Neural cell (in vitro differentiated cells): Measurements from ENCODE around the gene PISD. TPM values are rescaled to one million over a fixed set of nuclear protein-coding genes. Genes with fewer than 3 reads are reported as not detected.

Source experiments
- H2AFZ ChIP-seq: fragments of 200-600, 300-800 bp; sonication (generic), shearing (Covaris generic); 2 replicates; pipeline ENCODE4 v1.6.0; 2014; ENCODE audit warnings: low read depth, mild to moderate bottlenecking, antibody characterized with exemption, low read length, moderate library complexity
- H3F3A ChIP-seq: fragments of 200-600 bp; shearing (Covaris generic); 2 replicates; pipeline ENCODE4 v1.6.1; 2016; ENCODE audit warnings: mild to moderate bottlenecking, moderate library complexity, mixed read lengths, antibody characterized with exemption, low read length; ENCODE audit not compliant: insufficient read depth, poor library complexity, severe bottlenecking
- H3K27ac ChIP-seq: fragments of 200-600, 300-800 bp; sonication (generic), shearing (Covaris generic); 2 replicates; pipeline ENCODE4 v1.5.1; 2014; ENCODE audit warnings: mild to moderate bottlenecking, low read length, moderate library complexity
- H3K27me3 ChIP-seq: fragments of 300-800, 200-600 bp; sonication (generic), shearing (Covaris generic); 2 replicates; pipeline ENCODE4 v1.6.0; 2014; ENCODE audit warnings: mild to moderate bottlenecking, low read depth, low read length, moderate library complexity; ENCODE audit not compliant: insufficient read depth
- H3K36me3 ChIP-seq: fragments of 300-800, 200-600 bp; sonication (generic), shearing (Covaris generic); 2 replicates; pipeline ENCODE4 v1.5.1; 2014; ENCODE audit warnings: mild to moderate bottlenecking, antibody characterized with exemption, low read length, moderate library complexity; ENCODE audit not compliant: insufficient read depth
- H3K4me2 ChIP-seq: fragments of 300-800, 200-600 bp; sonication (generic), shearing (Covaris generic); 2 replicates; pipeline ENCODE4 v1.6.0; 2014; ENCODE audit warnings: mild to moderate bottlenecking, low read length
- H3K4me3 ChIP-seq: fragments of 300-800, 200-600 bp; sonication (generic), shearing (Covaris generic); 2 replicates; pipeline ENCODE4 v1.5.1; 2014; ENCODE audit warnings: mild to moderate bottlenecking, low read length, moderate library complexity
- H3K79me2 ChIP-seq: fragments of 200-600 bp; shearing (Covaris generic); replicated peaks from 2 replicates; pipeline ENCODE4 v1.6.0; 2014; ENCODE audit warnings: mild to moderate bottlenecking, low read length, moderate library complexity; ENCODE audit not compliant: insufficient read depth
- H3K9ac ChIP-seq: fragments of 300-800, 200-600 bp; sonication (generic), shearing (Covaris generic); 2 replicates; pipeline ENCODE4 v1.6.1; 2016; ENCODE audit warnings: mild to moderate bottlenecking, low read length, mixed read lengths
- H3K9me2 ChIP-seq: fragments of 200-600 bp; shearing (Covaris generic); 2 replicates; pipeline ENCODE4 v1.6.1; 2016; ENCODE audit warnings: mild to moderate bottlenecking, low read length, mixed read lengths; ENCODE audit not compliant: insufficient read depth
- H3K9me3 ChIP-seq: fragments of 200-600, 300-800 bp; sonication (generic), shearing (Covaris generic); 2 replicates; pipeline ENCODE4 v1.6.1; 2016; ENCODE audit warnings: mild to moderate bottlenecking, mixed run types, low read length, moderate library complexity, mixed read lengths
- H4K20me1 ChIP-seq: fragments of 200-600 bp; shearing (Covaris generic); 2 replicates; pipeline ENCODE4 v1.6.1; 2016; ENCODE audit warnings: mild to moderate bottlenecking, mixed run types; ENCODE audit not compliant: insufficient read depth
- CTCF ChIP-seq: fragments of 450-650 bp; IDR thresholded peaks from 2 replicates; pipeline ENCODE4 v1.5.1; 2014; ENCODE audit warnings: antibody characterized with exemption, mild to moderate bottlenecking, moderate library complexity; ENCODE audit not compliant: poor library complexity, severe bottlenecking
- EP300 ChIP-seq: fragments of 450-650 bp; conservative IDR thresholded peaks from 2 replicates; pipeline ENCODE4 v1.6.1; 2014; ENCODE audit warnings: antibody characterized with exemption, mild to moderate bottlenecking, moderate library complexity; ENCODE audit not compliant: poor library complexity, severe bottlenecking
- EZH2 ChIP-seq: fragments of 200-600, 300-800 bp; shearing (Covaris generic), sonication (generic); IDR thresholded peaks from 2 replicates; pipeline ENCODE4 v1.6.1; 2014; ENCODE audit warnings: antibody characterized with exemption, low read length, borderline replicate concordance, mild to moderate bottlenecking; ENCODE audit not compliant: insufficient read depth, poor library complexity, severe bottlenecking
- MXI1 ChIP-seq: fragments of 450-650 bp; conservative IDR thresholded peaks from 2 replicates; pipeline ENCODE4 v1.6.1; 2014; ENCODE audit warnings: antibody characterized with exemption, mild to moderate bottlenecking; ENCODE audit not compliant: poor library complexity, severe bottlenecking
- POLR2AphosphoS5 ChIP-seq: IDR thresholded peaks from 2 replicates; pipeline ENCODE4 v1.6.1; 2012
- RAD21 ChIP-seq: fragments of 450-650 bp; conservative IDR thresholded peaks from 2 replicates; pipeline ENCODE4 v1.6.1; 2014; ENCODE audit warnings: antibody characterized with exemption, mild to moderate bottlenecking, moderate library complexity
- REST ChIP-seq: IDR thresholded peaks from 2 replicates; pipeline ENCODE4 v1.6.1; 2012; ENCODE audit warnings: borderline replicate concordance
- SMC3 ChIP-seq: fragments of 450-650 bp; conservative IDR thresholded peaks from 2 replicates; pipeline ENCODE4 v1.6.1; 2014; ENCODE audit warnings: antibody characterized with exemption, mild to moderate bottlenecking, moderate library complexity; ENCODE audit not compliant: poor library complexity
- TAF1 ChIP-seq: IDR thresholded peaks from 2 replicates; pipeline ENCODE4 v1.6.1; 2012; ENCODE audit warnings: low read depth
- polyA plus RNA-seq: library from polyadenylated mRNA; depleted of rRNA; stranded (reverse); fragments of >200 nt; gene quantifications from 2 replicates; pipeline ENCODE4 v1.2.3, GENCODE V29; 2014

Gene PISD
- polyA plus RNA-seq, 1 donor from 2014 or later, result 50.9 TPM

- H2AFZ ChIP-seq, result no peak overlapping the region
- no peak overlapping the region for H3K27ac ChIP-seq
- no peaks in the 10 kb centered on the region for H3F3A ChIP-seq
- H3K36me3 ChIP-seq, result no peaks in the 10 kb centered on the region
- TF ChIP-seq REST, result no peak
- TF ChIP-seq SMC3, result no peak
- TF ChIP-seq EZH2, result no peak
- no peak for TF ChIP-seq CTCF
- no peak for TF ChIP-seq RAD21
- TF ChIP-seq EP300, result no peak
- no peak for TF ChIP-seq MXI1
- no peak for TF ChIP-seq TAF1
- no peak for TF ChIP-seq POLR2AphosphoS5
- no peak overlapping the region for H3K4me2 ChIP-seq
- no peak overlapping the region for H3K4me3 ChIP-seq
- H3K9me3 ChIP-seq, result no peaks in the 10 kb centered on the region
- no peak overlapping the region for H3K9ac ChIP-seq
- H4K20me1 ChIP-seq, result no peaks in the 10 kb centered on the region
- H3K9me2 ChIP-seq, result no peaks in the 10 kb centered on the region
- peaks cover 35% of the 10 kb centered on the region for H3K79me2 ChIP-seq
- no peaks in the 10 kb centered on the region for H3K27me3 ChIP-seq
Observed at GRCh38 chr22:31653944-31654343, 8.1 kb downstream of the PISD start.

GRCh38 chr22:31652911-31653684 is 8.9 kb downstream of the PISD start:
- Histone ChIP-seq H3K9me2 (no peaks in the 10 kb centered on the region), H3K27me3 (no peaks in the 10 kb centered on the region), H3K9ac (no peak overlapping the region), H3K79me2 (peaks cover 30% of the 10 kb centered on the region), H3K9me3 (no peaks in the 10 kb centered on the region), H2AFZ (no peak overlapping the region), H3K36me3 (no peaks in the 10 kb centered on the region), H3K27ac (no peak overlapping the region), H3F3A (no peaks in the 10 kb centered on the region), H3K4me2 (no peak overlapping the region), H4K20me1 (no peaks in the 10 kb centered on the region), H3K4me3 (no peak overlapping the region)
- no peak for TF ChIP-seq SMC3
- no peak for TF ChIP-seq EZH2
- no peak for TF ChIP-seq MXI1
- no peak for TF ChIP-seq EP300
- no peak for TF ChIP-seq CTCF
- TF ChIP-seq RAD21, result no peak
- TF ChIP-seq TAF1, result no peak
- TF ChIP-seq POLR2AphosphoS5, result no peak
- TF ChIP-seq REST, result no peak
